Loucy (cell line): ENCODE results near the gene ABCA10.

Experiments
- H2AFZ ChIP-seq: fragments of 200-600 bp; sonication (generic); 2 replicates; pipeline ENCODE4 v1.6.0; 2016; ENCODE audit warnings: antibody characterized with exemption, mild to moderate bottlenecking, low read length, moderate library complexity
- H3F3A ChIP-seq: fragments of 200-600 bp; 2 replicates; pipeline ENCODE4 v1.6.0; 2016; ENCODE audit warnings: antibody characterized with exemption, low read depth, mild to moderate bottlenecking
- H3K27me3 ChIP-seq: fragments of 200-600 bp; sonication (generic); 2 replicates; pipeline ENCODE4 v1.6.1; 2014; ENCODE audit warnings: low read length, mild to moderate bottlenecking; ENCODE audit not compliant: insufficient read depth, poor library complexity, severe bottlenecking
- H3K36me3 ChIP-seq: fragments of 200-600 bp; sonication (generic); 2 replicates; pipeline ENCODE4 v1.6.1; 2016; ENCODE audit warnings: low read length; ENCODE audit not compliant: insufficient read depth
- H3K4me1 ChIP-seq: fragments of 200-600 bp; sonication (generic); 2 replicates; pipeline ENCODE4 v1.5.1; 2014; ENCODE audit warnings: low read length, mild to moderate bottlenecking; ENCODE audit not compliant: insufficient read depth, poor library complexity, severe bottlenecking
- H3K4me2 ChIP-seq: fragments of 200-600 bp; sonication (generic); 2 replicates; pipeline ENCODE4 v1.6.0; 2014; ENCODE audit warnings: antibody characterized with exemption, low read length, low read depth, mild to moderate bottlenecking; ENCODE audit not compliant: poor library complexity, severe bottlenecking
- H3K4me3 ChIP-seq: fragments of 200-600 bp; sonication (generic); 2 replicates; pipeline ENCODE4 v1.5.1; 2014; ENCODE audit warnings: low read length, mild to moderate bottlenecking, mixed read lengths; ENCODE audit not compliant: poor library complexity, severe bottlenecking
- H3K79me2 ChIP-seq: fragments of 200-600 bp; sonication (generic); 2 replicates; pipeline ENCODE4 v1.6.1; 2014; ENCODE audit warnings: low read length; ENCODE audit not compliant: insufficient read depth
- H3K9ac ChIP-seq: fragments of 200-600 bp; sonication (generic); 2 replicates; pipeline ENCODE4 v1.6.0; 2014; ENCODE audit warnings: mild to moderate bottlenecking, low read depth, low read length, moderate library complexity; ENCODE audit not compliant: poor library complexity, severe bottlenecking
- H3K9me2 ChIP-seq: fragments of 200-600 bp; sonication (generic); replicated peaks from 2 replicates; pipeline ENCODE4 v1.6.1; 2016; ENCODE audit warnings: low read depth, low read length, mixed read lengths
- H3K9me3 ChIP-seq: fragments of 200-600 bp; sonication (generic); 2 replicates; pipeline ENCODE4 v1.6.1; 2014; ENCODE audit warnings: mild to moderate bottlenecking, antibody characterized with exemption, low read length, low read depth; ENCODE audit not compliant: insufficient read depth
- H4K20me1 ChIP-seq: fragments of 200-600 bp; sonication (generic); 2 replicates; pipeline ENCODE4 v1.6.0; 2014; ENCODE audit warnings: antibody characterized with exemption, low read length, mild to moderate bottlenecking; ENCODE audit not compliant: insufficient read depth, poor library complexity, severe bottlenecking
- EZH2phosphoT487 ChIP-seq: fragments of 200-600 bp; IDR thresholded peaks from 2 replicates; pipeline ENCODE4 v1.6.1; 2018; ENCODE audit warnings: antibody characterized with exemption, mild to moderate bottlenecking, moderate library complexity, borderline replicate concordance
- TF ChIP-seq, protein P1 (sequence below): fragments of 200-600 bp; sonication (generic); conservative IDR thresholded peaks from 2 replicates; pipeline ENCODE4 v1.5.1; 2014; ENCODE audit warnings: mild to moderate bottlenecking, antibody characterized with exemption, low read length

ABCA10 gene

DNA sequence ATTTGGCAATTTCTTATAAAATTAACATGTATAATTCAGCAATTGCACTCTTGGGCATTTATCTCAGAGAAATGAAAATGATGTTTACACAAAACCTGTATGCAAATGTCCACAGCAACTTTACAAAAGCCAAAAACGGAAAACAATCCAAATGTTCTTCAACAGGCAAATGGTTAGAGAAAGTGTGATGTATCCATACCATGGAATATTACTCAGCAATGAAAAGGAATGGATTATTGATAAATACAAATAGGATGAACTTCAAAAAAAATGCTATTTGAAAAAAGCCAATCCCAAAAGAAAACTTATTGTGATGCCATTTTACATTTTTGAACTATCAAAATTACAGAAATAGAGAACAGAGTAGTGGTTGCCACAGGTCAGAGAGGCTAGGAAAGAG, 37.2 kb upstream of the ABCA10 start:
- Histone ChIP-seq H3K9me3 (no peaks in the 10 kb centered on the region), H2AFZ (no peak overlapping the region), H3K27me3 (no peaks in the 10 kb centered on the region), H3K9ac (no peak overlapping the region), H3K79me2 (no peaks in the 10 kb centered on the region), H3K36me3 (no peaks in the 10 kb centered on the region), H4K20me1 (no peaks in the 10 kb centered on the region), H3F3A (no peaks in the 10 kb centered on the region), H3K4me3 (no peak overlapping the region), H3K4me2 (no peak overlapping the region), H3K9me2 (no peaks in the 10 kb centered on the region), H3K4me1 (no peaks in the 10 kb centered on the region)
- TF ChIP-seq EZH2phosphoT487: no peak
- TF ChIP-seq, protein P1, sequence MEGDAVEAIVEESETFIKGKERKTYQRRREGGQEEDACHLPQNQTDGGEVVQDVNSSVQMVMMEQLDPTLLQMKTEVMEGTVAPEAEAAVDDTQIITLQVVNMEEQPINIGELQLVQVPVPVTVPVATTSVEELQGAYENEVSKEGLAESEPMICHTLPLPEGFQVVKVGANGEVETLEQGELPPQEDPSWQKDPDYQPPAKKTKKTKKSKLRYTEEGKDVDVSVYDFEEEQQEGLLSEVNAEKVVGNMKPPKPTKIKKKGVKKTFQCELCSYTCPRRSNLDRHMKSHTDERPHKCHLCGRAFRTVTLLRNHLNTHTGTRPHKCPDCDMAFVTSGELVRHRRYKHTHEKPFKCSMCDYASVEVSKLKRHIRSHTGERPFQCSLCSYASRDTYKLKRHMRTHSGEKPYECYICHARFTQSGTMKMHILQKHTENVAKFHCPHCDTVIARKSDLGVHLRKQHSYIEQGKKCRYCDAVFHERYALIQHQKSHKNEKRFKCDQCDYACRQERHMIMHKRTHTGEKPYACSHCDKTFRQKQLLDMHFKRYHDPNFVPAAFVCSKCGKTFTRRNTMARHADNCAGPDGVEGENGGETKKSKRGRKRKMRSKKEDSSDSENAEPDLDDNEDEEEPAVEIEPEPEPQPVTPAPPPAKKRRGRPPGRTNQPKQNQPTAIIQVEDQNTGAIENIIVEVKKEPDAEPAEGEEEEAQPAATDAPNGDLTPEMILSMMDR: no peak

DNA sequence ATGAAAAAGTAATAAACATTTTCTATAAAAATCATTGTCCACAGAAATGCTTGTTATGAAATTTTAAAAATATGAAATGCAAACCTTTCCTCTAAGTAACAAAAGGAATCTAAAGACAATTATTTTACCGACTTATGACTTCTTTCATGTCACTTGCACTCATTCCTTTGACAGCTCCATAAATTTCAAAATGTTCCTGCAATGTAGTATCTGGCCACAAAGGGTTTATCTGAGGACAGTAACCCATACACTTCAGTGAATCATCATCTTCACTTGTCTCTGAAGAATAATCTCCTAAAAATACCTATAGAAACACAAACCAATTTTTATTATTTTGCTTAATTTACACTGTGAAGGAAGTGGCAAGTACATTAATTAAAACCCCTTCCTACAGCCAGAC, 25.6 kb upstream of the ABCA10 start:
- no peak for TF ChIP-seq EZH2phosphoT487
- TF ChIP-seq, protein P1: no peak
- Histone ChIP-seq H3F3A (no peaks in the 10 kb centered on the region), H3K4me3 (no peak overlapping the region), H3K9me3 (no peaks in the 10 kb centered on the region), H3K9ac (no peak overlapping the region), H3K79me2 (no peaks in the 10 kb centered on the region), H4K20me1 (no peaks in the 10 kb centered on the region), H3K4me1 (no peaks in the 10 kb centered on the region), H3K9me2 (no peaks in the 10 kb centered on the region), H3K36me3 (no peaks in the 10 kb centered on the region), H3K27me3 (no peaks in the 10 kb centered on the region), H2AFZ (no peak overlapping the region), H3K4me2 (no peak overlapping the region)

DNA sequence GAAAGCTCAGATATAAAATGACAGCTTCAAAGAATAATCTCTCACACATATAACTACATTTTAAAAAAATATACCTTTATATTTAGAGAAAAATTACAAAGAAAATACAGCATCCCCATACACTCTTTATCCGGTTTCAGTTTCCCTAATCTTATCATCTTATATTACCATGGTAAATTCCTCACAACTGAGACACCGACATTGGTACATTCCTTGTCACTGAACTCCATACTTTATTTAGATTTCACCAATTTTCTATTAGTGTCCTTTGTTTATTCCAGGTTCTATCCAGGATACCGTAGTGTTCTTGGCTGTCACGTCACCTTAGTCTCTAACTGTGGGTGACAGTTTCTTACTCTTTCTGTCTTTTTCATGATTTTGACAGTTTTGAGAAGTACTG, 22.0 kb upstream of the ABCA10 start:
- Histone ChIP-seq H2AFZ (no peak overlapping the region), H3K27me3 (no peaks in the 10 kb centered on the region), H3K9ac (no peak overlapping the region), H3F3A (no peaks in the 10 kb centered on the region), H3K36me3 (no peaks in the 10 kb centered on the region), H4K20me1 (no peaks in the 10 kb centered on the region), H3K4me1 (no peaks in the 10 kb centered on the region), H3K4me3 (no peak overlapping the region), H3K9me3 (no peaks in the 10 kb centered on the region), H3K9me2 (no peaks in the 10 kb centered on the region), H3K4me2 (no peak overlapping the region), H3K79me2 (no peaks in the 10 kb centered on the region)
- TF ChIP-seq, protein P1: no peak
- TF ChIP-seq EZH2phosphoT487: no peak
